DMS79 (cell line): ENCODE data around the gene GABRA1.
A peak's percentile ranks its signal among the peaks of the same experiment; 100 is the strongest.

ENCODE experiments used
- DNase-seq: peaks from one replicate; lab custom pipeline; 2025; lab: John Stamatoyannopoulos, UW

Gene GABRA1

GRCh38 chr5:161847941-161848391, at the start of gene GABRA1:
GABRA1 (plus strand) TSS chr5:161848120; CDS start chr5:161850811, 2,691 bp downstream.
- DNase-seq: no peak

GRCh38 chr5:161799316-161799715, 48.6 kb upstream of the GABRA1 start:
- DNase-seq: no peak

DNA sequence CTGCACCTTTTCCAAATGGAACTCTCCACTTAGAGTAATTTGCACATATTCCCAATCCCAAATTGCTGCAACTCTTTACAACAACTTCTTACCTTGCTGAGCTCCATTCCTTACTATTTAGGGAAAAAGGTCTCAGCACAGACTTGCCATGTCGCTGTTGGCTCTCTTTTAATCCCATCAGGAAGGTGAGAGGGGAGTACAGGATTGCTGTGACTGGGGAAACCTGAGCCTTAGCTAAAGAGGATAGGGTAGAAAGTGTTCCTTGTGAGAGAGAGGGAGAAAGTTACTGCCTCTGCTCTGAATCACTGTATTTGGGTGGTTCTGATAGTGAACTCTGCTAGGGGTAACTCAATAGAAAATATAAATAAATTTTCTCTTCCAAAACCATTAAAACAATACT, 43.7 kb upstream of the GABRA1 start:
- DNase-seq: no peak

DNA sequence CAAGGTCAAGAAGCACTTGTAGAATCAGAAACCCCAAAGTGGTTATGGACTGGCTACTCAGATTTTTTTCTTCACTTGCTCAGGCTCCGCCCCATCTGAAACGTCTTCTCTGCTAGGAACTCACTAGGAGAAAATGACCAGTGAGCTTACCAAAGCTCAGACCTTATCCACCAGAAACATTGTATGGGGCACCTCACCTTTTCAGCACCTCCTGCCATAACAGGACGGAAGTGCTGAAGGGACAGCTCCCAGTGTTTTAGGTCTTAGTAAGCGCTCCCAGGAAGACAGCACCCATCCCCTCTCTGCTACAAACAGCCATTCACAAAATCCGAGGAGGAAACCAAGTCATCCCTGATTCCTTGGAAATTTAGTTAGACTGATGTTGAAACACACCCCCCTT, 1.2 kb upstream of the GABRA1 start:
- DNase-seq: no peak

- DNase-seq: no peak
Measured at GRCh38 chr5:161847447-161847846, 473 bp upstream of the GABRA1 start.

DNA sequence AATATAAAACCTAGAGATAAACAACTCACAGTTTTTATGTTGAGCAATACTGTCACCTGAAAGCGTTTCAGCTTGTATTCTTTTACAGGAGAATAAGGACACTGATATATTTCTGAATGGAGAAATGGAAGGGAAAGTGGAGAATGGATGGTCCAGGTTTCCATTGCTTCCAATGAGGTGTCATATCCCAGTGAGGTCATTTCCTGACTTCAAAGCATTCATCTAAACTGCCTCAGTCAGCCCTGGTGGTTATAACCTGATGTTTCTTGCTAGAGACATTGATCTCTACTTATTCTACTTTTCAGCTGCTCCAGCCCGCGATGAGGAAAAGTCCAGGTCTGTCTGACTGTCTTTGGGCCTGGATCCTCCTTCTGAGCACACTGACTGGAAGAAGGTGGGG, 2.6 kb downstream of the GABRA1 start:
- DNase-seq: no peak

DNA sequence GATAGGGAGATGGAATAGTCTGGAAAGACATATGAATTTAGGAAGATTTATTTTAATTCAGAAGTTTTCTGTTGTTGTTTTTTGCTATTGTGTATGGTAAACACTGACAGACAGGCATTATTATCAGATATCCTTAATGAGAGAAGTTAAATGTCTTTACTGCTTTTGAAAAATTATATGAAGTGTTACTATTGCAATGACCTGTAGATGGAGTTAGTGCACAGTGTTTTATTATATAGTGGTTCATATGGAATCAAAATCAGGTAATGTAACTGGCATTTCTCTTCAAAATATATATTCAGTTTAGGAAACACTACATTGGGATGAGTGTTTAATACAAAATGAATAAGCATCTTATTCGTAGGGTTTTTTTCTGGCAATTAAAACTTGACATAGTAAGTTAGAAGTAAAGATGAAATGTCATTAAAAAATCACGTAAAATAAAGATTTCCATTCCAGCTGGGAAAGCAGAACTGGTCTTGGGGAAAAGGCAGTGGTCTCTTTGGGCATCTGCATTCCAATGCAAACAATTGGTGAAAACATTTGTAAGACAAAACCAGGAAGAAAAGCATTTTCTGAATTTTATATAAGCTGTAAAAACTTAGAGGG, 3.9 kb downstream of the GABRA1 start:
- DNase-seq: no peak

DNA sequence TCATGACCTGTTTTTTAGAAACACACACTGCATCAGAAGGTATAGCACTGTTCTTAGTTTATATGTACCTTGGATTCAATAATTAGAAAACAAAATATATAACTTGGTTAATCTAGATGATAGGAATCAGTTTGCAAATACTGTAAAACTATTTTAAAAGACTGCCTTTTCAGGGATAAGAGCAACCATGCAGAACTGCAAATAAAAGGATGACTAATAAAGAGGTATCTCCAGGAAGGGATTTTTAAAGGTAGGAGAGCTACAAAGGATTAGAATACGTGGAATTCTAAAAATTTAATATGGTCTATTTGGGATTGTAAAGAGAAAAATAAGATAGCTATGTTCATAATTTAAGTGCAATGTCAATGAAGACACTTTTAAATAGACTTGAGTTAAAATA, 9.4 kb downstream of the GABRA1 start:
- DNase-seq: no peak

GRCh38 chr5:161863259-161863658, 15.3 kb downstream of the GABRA1 start:
- no peak for DNase-seq

GRCh38 chr5:161863811-161864210, 15.9 kb downstream of the GABRA1 start:
- DNase-seq: no peak

DNA sequence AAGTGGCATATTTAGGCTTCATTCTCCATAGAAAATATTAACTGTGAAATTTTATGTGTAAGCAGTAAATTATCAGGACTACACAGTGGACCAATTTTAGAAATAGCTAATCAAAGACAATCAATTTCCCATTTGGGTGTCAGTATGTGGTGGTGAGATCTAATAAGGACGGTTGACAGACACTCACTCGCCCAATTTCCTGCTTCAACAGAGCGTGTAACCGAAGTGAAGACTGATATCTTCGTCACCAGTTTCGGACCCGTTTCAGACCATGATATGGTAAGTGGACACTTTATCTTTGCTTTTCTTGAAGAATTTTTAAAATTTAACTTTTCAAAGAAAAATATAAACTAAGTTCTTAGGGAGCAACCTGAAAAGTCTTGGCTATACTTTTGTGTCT, 17.6 kb downstream of the GABRA1 start:
- no peak for DNase-seq

DNA sequence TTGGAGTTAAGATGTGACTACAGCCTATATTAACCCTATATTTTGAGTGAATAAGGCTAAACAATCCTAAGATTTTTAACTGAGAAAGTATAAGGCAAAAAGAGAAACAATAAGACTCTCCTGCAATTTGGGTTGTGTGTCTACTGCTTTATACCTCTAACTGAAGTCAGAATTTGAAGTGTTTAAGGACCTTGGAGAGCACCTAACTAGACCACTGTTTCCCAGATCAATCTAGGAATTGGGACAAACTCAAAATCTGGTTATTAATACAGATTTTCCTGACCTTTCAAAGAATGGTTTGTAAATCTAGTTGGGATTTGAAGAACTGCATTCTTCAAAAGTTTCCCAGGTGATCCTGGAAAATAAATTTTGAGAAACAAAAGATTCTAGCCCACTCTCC, 42.1 kb downstream of the GABRA1 start:
- DNase-seq: no peak

DNA sequence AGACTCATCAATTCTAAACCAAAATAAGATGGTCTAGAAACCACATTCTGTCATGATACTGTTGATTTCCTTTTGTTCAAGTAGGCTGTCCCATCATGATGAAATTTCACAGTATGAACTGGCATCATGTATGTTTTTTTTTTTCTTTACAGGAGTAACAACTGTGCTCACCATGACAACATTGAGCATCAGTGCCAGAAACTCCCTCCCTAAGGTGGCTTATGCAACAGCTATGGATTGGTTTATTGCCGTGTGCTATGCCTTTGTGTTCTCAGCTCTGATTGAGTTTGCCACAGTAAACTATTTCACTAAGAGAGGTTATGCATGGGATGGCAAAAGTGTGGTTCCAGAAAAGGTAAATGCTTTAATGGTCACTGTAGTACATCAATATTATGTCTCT, 47.6 kb downstream of the GABRA1 start:
- DNase-seq: no peak

DNA sequence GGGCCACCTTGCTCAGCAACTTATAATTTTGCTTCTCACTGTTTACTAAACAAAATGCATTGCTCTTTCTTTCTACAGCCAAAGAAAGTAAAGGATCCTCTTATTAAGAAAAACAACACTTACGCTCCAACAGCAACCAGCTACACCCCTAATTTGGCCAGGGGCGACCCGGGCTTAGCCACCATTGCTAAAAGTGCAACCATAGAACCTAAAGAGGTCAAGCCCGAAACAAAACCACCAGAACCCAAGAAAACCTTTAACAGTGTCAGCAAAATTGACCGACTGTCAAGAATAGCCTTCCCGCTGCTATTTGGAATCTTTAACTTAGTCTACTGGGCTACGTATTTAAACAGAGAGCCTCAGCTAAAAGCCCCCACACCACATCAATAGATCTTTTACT, 49.1 kb downstream of the GABRA1 start:
- no peak for DNase-seq

- no peak for DNase-seq
Measured at GRCh38 chr5:161899590-161899989, 51.7 kb downstream of the GABRA1 start.

- DNase-seq: no peak
Measured at GRCh38 chr5:161900981-161901380, 53.1 kb downstream of the GABRA1 start.

DNA sequence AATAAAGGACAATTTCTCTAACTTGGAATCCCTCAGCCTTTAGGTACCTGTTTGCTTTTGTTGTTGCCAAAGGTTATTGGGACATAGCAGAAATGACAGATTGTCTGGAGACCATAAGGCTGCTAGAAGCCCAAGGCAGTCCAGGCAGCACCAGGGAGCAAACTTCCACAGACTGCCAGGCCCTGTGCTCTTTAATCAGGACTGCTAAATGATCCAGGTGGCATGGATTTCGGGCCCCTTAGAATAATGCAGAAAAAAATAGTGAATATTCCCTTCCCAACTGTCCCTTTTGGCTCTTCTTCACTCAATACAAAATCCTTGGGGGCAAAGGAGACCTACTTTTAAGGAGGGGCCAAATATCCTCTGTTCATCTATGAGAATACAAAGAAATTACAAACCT, 73.9 kb downstream of the GABRA1 start:
- DNase-seq: no peak

DNA sequence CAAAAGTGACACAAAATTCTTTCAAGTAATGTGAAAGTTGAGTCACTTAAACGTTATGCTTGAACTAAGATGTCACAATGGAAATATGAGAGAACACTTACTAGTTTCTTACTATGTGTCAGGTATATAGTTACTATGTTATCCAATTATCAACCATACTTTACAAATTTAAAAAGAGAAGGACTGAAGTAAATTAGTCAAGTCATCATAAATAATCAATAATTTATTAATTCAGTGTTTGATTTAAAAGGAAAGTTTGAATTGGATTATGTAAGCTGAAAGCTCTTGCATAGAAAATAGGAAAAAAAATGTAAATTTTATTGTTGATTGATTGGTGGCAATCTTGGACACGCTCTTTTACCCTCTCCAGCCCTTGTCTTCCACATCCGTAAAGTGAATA, 76.3 kb downstream of the GABRA1 start:
- no peak for DNase-seq

DNA sequence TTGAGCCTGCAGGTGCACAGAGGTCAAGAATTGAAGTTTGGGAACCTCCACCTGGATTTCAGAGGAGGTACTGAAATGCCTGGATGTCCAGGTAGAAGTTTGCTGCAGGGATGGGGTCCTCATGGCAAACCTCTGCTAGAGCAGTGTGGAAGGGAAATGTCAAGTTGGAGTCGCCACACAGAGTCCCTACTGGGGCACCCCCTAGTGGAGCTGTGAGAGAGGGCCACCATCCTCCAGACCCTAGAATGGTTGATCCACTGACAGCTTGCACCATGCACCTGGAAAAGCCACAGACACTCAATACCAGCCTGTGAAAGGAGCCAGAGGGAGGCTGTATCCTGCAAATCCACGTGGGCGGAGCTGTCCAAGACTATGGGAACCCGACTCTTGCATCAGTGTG, 78.0 kb downstream of the GABRA1 start:
- DNase-seq: no peak

GRCh38 chr5:161934486-161934885, 86.6 kb downstream of the GABRA1 start:
- peak; percentile 60 for DNase-seq

- no peak for DNase-seq
Measured at GRCh38 chr5:161944974-161945373, 97.1 kb downstream of the GABRA1 start.

- no peak for DNase-seq
Measured at GRCh38 chr5:161946911-161947310, 99.0 kb downstream of the GABRA1 start.
